ENCODE data around the gene ZNF598. TPM values are rescaled to one million over a fixed set of nuclear protein-coding genes. Genes with fewer than 3 reads are reported as not detected.
A peak's percentile ranks its signal among the peaks of the same experiment; 100 is the strongest.

The ZNF598 gene
- total and polyA plus RNA-seq, 2 of the 13 experiments (the other 11 are each of a cell fraction or from before 2014, with no cell fraction given) = 13.5 to 14.2 TPM

- TF ChIP-seq NFIB (CRISPR knock-in tag; IDR thresholded peaks at IDR 0.05; ENCODE audit: borderline replicate concordance) = no peak
- TF ChIP-seq SMARCE1 (IDR thresholded peaks at IDR 0.05; ENCODE audit: borderline replicate concordance) = no peak
- TF ChIP-seq TP53 (CRISPR knock-in tag; conservative IDR thresholded peaks at IDR 0.05) = 0 out of 2 replicates have a peak, but pooled peaks have one; percentile 24
- TF ChIP-seq U2AF1 (optimal IDR thresholded peaks at IDR 0.05; ENCODE audit: low read depth, low read length) = peak; percentile 16
- TF ChIP-seq ZNF788 (CRISPR knock-in tag; IDR thresholded peaks at IDR 0.05; ENCODE audit: borderline replicate concordance) = peak; percentile 19; the same call in 1 of the 2 replicates
- TF ChIP-seq, protein P1, sequence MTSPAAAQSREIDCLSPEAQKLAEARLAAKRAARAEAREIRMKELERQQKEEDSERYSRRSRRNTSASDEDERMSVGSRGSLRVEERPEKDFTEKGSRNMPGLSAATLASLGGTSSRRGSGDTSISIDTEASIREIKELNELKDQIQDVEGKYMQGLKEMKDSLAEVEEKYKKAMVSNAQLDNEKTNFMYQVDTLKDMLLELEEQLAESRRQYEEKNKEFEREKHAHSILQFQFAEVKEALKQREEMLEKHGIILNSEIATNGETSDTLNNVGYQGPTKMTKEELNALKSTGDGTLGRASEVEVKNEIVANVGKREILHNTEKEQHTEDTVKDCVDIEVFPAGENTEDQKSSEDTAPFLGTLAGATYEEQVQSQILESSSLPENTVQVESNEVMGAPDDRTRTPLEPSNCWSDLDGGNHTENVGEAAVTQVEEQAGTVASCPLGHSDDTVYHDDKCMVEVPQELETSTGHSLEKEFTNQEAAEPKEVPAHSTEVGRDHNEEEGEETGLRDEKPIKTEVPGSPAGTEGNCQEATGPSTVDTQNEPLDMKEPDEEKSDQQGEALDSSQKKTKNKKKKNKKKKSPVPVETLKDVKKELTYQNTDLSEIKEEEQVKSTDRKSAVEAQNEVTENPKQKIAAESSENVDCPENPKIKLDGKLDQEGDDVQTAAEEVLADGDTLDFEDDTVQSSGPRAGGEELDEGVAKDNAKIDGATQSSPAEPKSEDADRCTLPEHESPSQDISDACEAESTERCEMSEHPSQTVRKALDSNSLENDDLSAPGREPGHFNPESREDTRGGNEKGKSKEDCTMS (CRISPR knock-in tag; conservative IDR thresholded peaks at IDR 0.05) = no peak
- TF ChIP-seq ZBTB7A (CRISPR knock-in tag; IDR thresholded peaks at IDR 0.05) = peak; percentile 46; the same call in 1 of the 2 replicates
- TF ChIP-seq LCORL (IDR thresholded peaks at IDR 0.05) = 0 out of 2 replicates have a peak, but pooled peaks have one; percentile 11
- peak; percentile 67 for TF ChIP-seq LCORL (CRISPR knock-in tag; IDR thresholded peaks at IDR 0.05)
- peak; percentile 92 for TF ChIP-seq BCL3 (CRISPR knock-in tag; IDR thresholded peaks at IDR 0.05)
- peak; percentile 93 for TF ChIP-seq CREM (IDR thresholded peaks at IDR 0.05)
- no peak for TF ChIP-seq CREM (CRISPR knock-in tag; IDR thresholded peaks at IDR 0.05)
- TF ChIP-seq HOXA7 (CRISPR knock-in tag; IDR thresholded peaks at IDR 0.05) = no peak
- no peak for TF ChIP-seq ZMAT5 (CRISPR knock-in tag; IDR thresholded peaks at IDR 0.05; ENCODE audit: borderline replicate concordance, low read depth)
- TF ChIP-seq HMG20A (CRISPR knock-in tag; IDR thresholded peaks at IDR 0.05; ENCODE audit: borderline replicate concordance) = no peak; the same call in 1 of the 2 replicates
- TF ChIP-seq, protein P2, sequence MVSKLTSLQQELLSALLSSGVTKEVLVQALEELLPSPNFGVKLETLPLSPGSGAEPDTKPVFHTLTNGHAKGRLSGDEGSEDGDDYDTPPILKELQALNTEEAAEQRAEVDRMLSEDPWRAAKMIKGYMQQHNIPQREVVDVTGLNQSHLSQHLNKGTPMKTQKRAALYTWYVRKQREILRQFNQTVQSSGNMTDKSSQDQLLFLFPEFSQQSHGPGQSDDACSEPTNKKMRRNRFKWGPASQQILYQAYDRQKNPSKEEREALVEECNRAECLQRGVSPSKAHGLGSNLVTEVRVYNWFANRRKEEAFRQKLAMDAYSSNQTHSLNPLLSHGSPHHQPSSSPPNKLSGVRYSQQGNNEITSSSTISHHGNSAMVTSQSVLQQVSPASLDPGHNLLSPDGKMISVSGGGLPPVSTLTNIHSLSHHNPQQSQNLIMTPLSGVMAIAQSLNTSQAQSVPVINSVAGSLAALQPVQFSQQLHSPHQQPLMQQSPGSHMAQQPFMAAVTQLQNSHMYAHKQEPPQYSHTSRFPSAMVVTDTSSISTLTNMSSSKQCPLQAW (CRISPR knock-in tag; IDR thresholded peaks at IDR 0.05) = peak; percentile 46
- no peak for TF ChIP-seq PBX3 (CRISPR knock-in tag; IDR thresholded peaks at IDR 0.05; ENCODE audit: borderline replicate concordance)
- TF ChIP-seq MAFF (IDR thresholded peaks at IDR 0.05; ENCODE audit: low read depth, low read length) = no peak
- TF ChIP-seq CHD2 (IDR thresholded peaks at IDR 0.05; ENCODE audit: low read depth, low read length) = no peak
- peak; percentile 98 for TF ChIP-seq HNRNPLL (IDR thresholded peaks at IDR 0.05; ENCODE audit: low read depth, low read length, poor library complexity, severe bottlenecking)
- TF ChIP-seq MYNN (CRISPR knock-in tag; IDR thresholded peaks at IDR 0.05; ENCODE audit: low read depth) = no peak
- peak; percentile 85 for TF ChIP-seq FOXK1 (CRISPR knock-in tag; IDR thresholded peaks at IDR 0.05; ENCODE audit: borderline replicate concordance, low read depth)
These were observed 37.9 kb upstream of the ZNF598 start, which contains the start of the genes NTHL1 and TSC2 (continued) for GRCh38 chr16:2047330-2048115.

Measured in HepG2 (cell line).